ENCODE results near the gene MIR17HG. TPM values are rescaled to one million over a fixed set of nuclear protein-coding genes. Genes with fewer than 3 reads are reported as not detected.

MIR17HG gene
- total RNA-seq (1 to 10 TPM; 2.4 to 7.6 TPM), polyA plus RNA-seq (ENCODE audit: insufficient read length in 6 of 6) (1 to 10 TPM; 4.1 to 6.7 (median 4.8) TPM)
- long read RNA-seq, donor 1, partial matches to known transcripts: 8 of 8 reads
- long read RNA-seq, donor 1, other reads (novel, unspliced or antisense): 0 of 8 reads
- long read RNA-seq, donor 2, partial matches to known transcripts: 8 of 8 reads
- long read RNA-seq, donor 2, other reads (novel, unspliced or antisense): 0 of 8 reads
- long read RNA-seq, donor 3: 0 reads
- long read RNA-seq, donor 4: 0 reads
- long read RNA-seq, donor 5, partial matches to known transcripts: 9 of 9 reads
- long read RNA-seq, donor 5, other reads (novel, unspliced or antisense): 0 of 9 reads
- long read RNA-seq, donor 6: 0 reads
- long read RNA-seq, donor 7, partial matches to known transcripts: 7 of 7 reads
- long read RNA-seq, donor 7, other reads (novel, unspliced or antisense): 0 of 7 reads
- long read RNA-seq, donor 8, partial matches to known transcripts: 6 of 6 reads
- long read RNA-seq, donor 8, other reads (novel, unspliced or antisense): 0 of 6 reads
- long read RNA-seq, donor 9: 0 reads
- long read RNA-seq, donor 10: 0 reads
- long read RNA-seq, donor 11: 0 reads
- long read RNA-seq, donor 12, partial matches to known transcripts: 11 of 11 reads
- long read RNA-seq, donor 12, other reads (novel, unspliced or antisense): 0 of 11 reads

- Histone ChIP-seq H3K4me1 (peaks cover 16 to 41% of the 10 kb centered on the region in 2 donors), H3K36me3 (peaks cover 6 to 19% of the 10 kb centered on the region in 2 donors), H3K27me3 (peaks cover 0 to 8% of the 10 kb centered on the region in 2 donors), H3K4me3 (peak within 1 kb of the TSS; percentile 66 to 86), H3K9me3 (no peaks in the 10 kb centered on the region), H3K27ac (peak within 1 kb of the TSS; percentile 92 to 96)
- no peak for TF ChIP-seq CTCF (IDR thresholded peaks at IDR 0.05)
- peak; percentile 88 for ATAC-seq
- peak; percentile 82 to 97 (median 92) for DNase-seq
- intact Hi-C loops (cut with DNase I): no loop called here
Observed at GRCh38 chr13:91347202-91347995, at the start of gene MIR17HG. TSS of gene MIR17HG (plus strand) at chr13:91347687.

DNA sequence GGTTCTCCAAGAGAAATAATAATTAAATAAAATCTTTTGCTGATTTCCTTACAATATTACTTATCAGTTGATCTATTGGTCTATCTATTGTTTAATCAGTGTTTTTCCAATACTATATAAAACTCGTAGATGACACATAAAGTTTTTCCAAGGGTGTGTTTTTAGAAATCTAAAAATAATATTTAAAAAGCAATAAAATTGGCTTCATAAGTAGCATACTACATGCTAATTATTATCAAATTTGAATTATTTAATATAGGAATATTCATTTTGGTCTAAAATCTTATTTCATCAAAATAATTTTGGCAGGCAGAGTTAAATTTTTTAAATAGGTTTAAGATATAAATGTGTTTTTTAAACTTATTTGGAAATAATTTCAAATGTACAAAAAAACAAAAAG, 49.4 kb upstream of the MIR17HG start:
- no peak for TF ChIP-seq CTCF (IDR thresholded peaks at IDR 0.05)
- Histone ChIP-seq H3K9me3 (no peaks in the 10 kb centered on the region), H3K4me3 (no peak overlapping the region), H3K36me3 (no peaks in the 10 kb centered on the region), H3K27ac (no peak overlapping the region), H3K4me1 (no peaks in the 10 kb centered on the region), H3K27me3 (no peaks in the 10 kb centered on the region)
- ATAC-seq (no peak), DNase-seq (no peak)
- intact Hi-C loops (cut with DNase I): no loop called here

- no peak for TF ChIP-seq CTCF (IDR thresholded peaks at IDR 0.05)
- intact Hi-C loops (cut with DNase I): no loop called here
- Histone ChIP-seq H3K4me3 (no peak overlapping the region), H3K36me3 (no peaks in the 10 kb centered on the region), H3K9me3 (no peaks in the 10 kb centered on the region), H3K27ac (no peak overlapping the region), H3K27me3 (no peaks in the 10 kb centered on the region), H3K4me1 (no peaks in the 10 kb centered on the region)
- DNase-seq: no peak
- no peak for ATAC-seq
Observed at GRCh38 chr13:91302111-91302510, 45.4 kb upstream of the MIR17HG start.

DNA sequence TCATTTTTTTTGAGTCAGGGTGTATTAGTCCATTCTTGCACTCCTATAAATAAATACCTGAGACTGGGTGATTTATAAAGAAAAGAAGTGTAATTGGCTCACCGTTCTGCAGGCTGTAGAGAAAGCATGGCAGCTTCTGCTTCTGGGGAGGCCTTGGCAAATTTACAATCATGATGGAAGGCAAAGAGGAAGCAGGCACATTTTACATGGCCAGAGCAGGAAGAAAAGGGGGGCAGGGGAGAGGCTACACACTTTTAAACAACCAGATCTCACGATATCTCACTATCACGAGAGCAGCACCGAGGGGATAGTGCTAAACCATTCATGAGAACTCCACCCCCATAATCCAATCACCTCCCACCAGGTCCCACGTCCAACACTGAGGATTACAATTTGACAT, 44.5 kb upstream of the MIR17HG start:
- no peaks in the 10 kb centered on the region for H3K27me3 ChIP-seq
- ATAC-seq: no peak
- no peaks in the 10 kb centered on the region for H3K36me3 ChIP-seq
- no peak for DNase-seq
- no peak overlapping the region for H3K4me3 ChIP-seq
- H3K27ac ChIP-seq: no peak overlapping the region
- no peak for TF ChIP-seq CTCF (IDR thresholded peaks at IDR 0.05)
- intact Hi-C loops (cut with DNase I): no loop called here
- no peaks in the 10 kb centered on the region for H3K4me1 ChIP-seq
- no peaks in the 10 kb centered on the region for H3K9me3 ChIP-seq

DNA sequence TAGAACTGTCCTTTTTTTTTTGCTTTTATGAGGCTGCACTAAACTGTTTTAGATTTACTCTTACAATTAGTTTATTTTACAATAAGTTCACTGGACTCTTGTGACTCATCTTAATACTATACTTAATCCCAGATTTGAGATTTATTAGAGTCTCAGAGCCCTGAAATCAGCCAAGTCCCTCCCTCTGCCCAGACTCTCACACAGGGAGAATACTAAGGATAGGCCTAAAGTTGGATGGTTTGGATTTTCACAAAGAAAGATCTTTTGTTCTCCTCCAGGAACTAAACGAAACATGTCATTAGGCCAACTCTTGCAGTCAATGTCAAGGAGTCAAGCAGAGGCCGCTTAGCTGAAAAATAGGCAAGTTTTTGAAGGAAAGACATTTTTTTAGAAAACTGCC, 42.7 kb upstream of the MIR17HG start:
- H3K4me3 ChIP-seq: no peak overlapping the region
- H3K27ac ChIP-seq: no peak overlapping the region
- intact Hi-C loops (cut with DNase I): no loop called here
- H3K4me1 ChIP-seq: no peaks in the 10 kb centered on the region
- ATAC-seq: no peak
- H3K36me3 ChIP-seq: no peaks in the 10 kb centered on the region
- no peaks in the 10 kb centered on the region for H3K27me3 ChIP-seq
- TF ChIP-seq CTCF (IDR thresholded peaks at IDR 0.05): no peak
- no peaks in the 10 kb centered on the region for H3K9me3 ChIP-seq
- no peak for DNase-seq
